Sigmoid colon (tissue), 7 donors: ENCODE measurements around the gene MIA3. TPM values are rescaled to one million over a fixed set of nuclear protein-coding genes. Genes with fewer than 3 reads are reported as not detected.

Experiments used
- DNase-seq: peaks from one replicate; pipeline ENCODE4 v3.0.0-alpha.2; 2019
- H3K27ac ChIP-seq, 4 donors: fragments of 200-600 bp; sonication (generic); one replicate each; pipeline ENCODE4 v1.5.1; 2016 to 2019; ENCODE audit warnings: mild to moderate bottlenecking in 1 of 4
- H3K27me3 ChIP-seq, 3 donors: fragments of 200-600 bp; sonication (generic); one replicate each; pipeline ENCODE4 v1.5.1; 2019; ENCODE audit warnings: mild to moderate bottlenecking in 1 of 3
- H3K36me3 ChIP-seq, 4 donors: fragments of 200-600 bp; sonication (generic); one replicate each; pipeline ENCODE4 v1.5.1; 2016 to 2019
- H3K4me1 ChIP-seq, 4 donors: fragments of 200-600 bp; sonication (generic); one replicate each; pipeline ENCODE4 v1.5.1; 2017 to 2019
- H3K4me3 ChIP-seq, 4 donors: fragments of 200-600 bp; sonication (generic); one replicate each; pipeline ENCODE4 v1.5.1; 2017 to 2019; ENCODE audit warnings: mild to moderate bottlenecking in 2 of 4, moderate library complexity in 1 of 4
- H3K9me3 ChIP-seq, 4 donors: fragments of 200-600 bp in 3 of 4; sonication (generic) in 3 of 4; one replicate each; pipeline versions ENCODE4 v1.5.1 to v1.6.1; 2013 to 2019
- CTCF ChIP-seq, 4 experiments: fragments of 450-650 bp in 3 of 4; fragments of 200-600 bp in 1 of 4; IDR thresholded peaks; one replicate each; pipeline ENCODE4 v1.5.1; 2016 to 2019; ENCODE audit warnings: antibody characterized with exemption in 4 of 4, mild to moderate bottlenecking in 3 of 4, moderate library complexity in 2 of 4
- EP300 ChIP-seq, 4 donors: sonication (generic); formaldehyde crosslinking; IDR thresholded peaks; one replicate each; pipeline ENCODE4 v1.6.1; 2017; ENCODE audit warnings: antibody characterized with exemption in 4 of 4
- POLR2A ChIP-seq, 2 donors: fragments of 450-650 bp; IDR thresholded peaks; one replicate each; pipeline ENCODE4 v1.6.1; 2016; ENCODE audit warnings: antibody characterized with exemption in 2 of 2, mild to moderate bottlenecking in 2 of 2, moderate library complexity in 2 of 2
- POLR2AphosphoS5 ChIP-seq, 4 donors: sonication (generic); formaldehyde crosslinking; IDR thresholded peaks; one replicate each; pipeline ENCODE4 v1.6.1; 2017; ENCODE audit warnings: antibody characterized with exemption in 4 of 4
- WGBS, 2 donors: extraction: QIAGEN DNeasy Blood & Tissue Kit; methylation state at CpG; one replicate each; pipeline ENCODE4 v1.1.7; 2013; 5-methylcytosine and 5-hydroxymethylcytosine counted together
- intact Hi-C: fragments of 100-400 bp; cut with DNase I; formaldehyde crosslinking; loops from one replicate; pipeline ENCODE4 v1.15.1; 2023
- polyA plus RNA-seq, 3 donors: library from polyadenylated mRNA; stranded (reverse); fragments of 200-250 nt; gene quantifications; one replicate each; pipeline ENCODE4 v1.2.3, GENCODE V29; 2013
- total RNA-seq, 4 donors: library from RNA; depleted of rRNA; stranded (reverse); fragments of >200 nt; gene quantifications; one replicate each; pipeline ENCODE4 v1.1.0, GENCODE V29; 2016
- donor health status: healthy with polysubstance abuse.
- donor health status: Bipolar disorder and iron deficiency.
- donor health status: healthy.

MIA3 gene
- total and polyA plus RNA-seq, 7 donors = 5.4 to 36.4 (median 27.6) TPM

DNA sequence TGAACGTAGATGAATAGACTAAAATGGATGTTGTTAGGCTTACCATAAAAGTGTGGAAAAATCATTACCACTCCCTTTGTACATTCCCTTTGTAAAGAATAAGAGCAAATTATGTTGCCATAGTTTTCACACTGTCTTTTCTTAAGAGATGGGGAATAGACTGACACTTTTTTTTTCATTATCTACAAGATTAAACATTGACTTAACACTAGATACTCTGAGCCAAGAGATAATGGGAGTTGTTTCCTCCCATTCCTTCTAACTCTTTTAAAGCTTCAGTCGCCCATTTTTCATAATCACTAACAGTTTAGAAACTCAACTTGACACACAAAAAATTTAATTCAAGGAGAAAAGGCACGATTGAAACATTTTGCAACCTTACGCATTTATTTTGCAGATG, 84.3 kb downstream of the MIA3 start:
- Histone ChIP-seq H3K36me3 (peaks cover 0 to 32% (median 2%) of the 10 kb centered on the region in 4 donors), H3K4me1 (peaks cover 0 to 4% (median 2%) of the 10 kb centered on the region in 4 donors), H3K27me3 (no peaks in the 10 kb centered on the region), H3K4me3 (no peak overlapping the region), H3K27ac (no peak overlapping the region), H3K9me3 (no peaks in the 10 kb centered on the region)
- intact Hi-C loops = no loop called here
- TF ChIP-seq CTCF (IDR thresholded peaks at IDR 0.05) (no peak), EP300 (IDR thresholded peaks at IDR 0.05) (no peak), POLR2A (IDR thresholded peaks at IDR 0.05) (no peak), POLR2AphosphoS5 (IDR thresholded peaks at IDR 0.05) (no peak)
- DNase-seq = no peak
- 64 to 86% methylated on average over 4 of the region's 4 CpGs for WGBS, 2 donors

GRCh38 chr1:222704260-222704659, 86.4 kb downstream of the MIA3 start:
- peaks cover 0 to 30% (median 2%) of the 10 kb centered on the region in 4 donors for H3K36me3 ChIP-seq
- H3K9me3 ChIP-seq = no peaks in the 10 kb centered on the region
- WGBS, 2 donors = 95 to 99% methylated on average over 1 of the region's 1 CpG
- intact Hi-C loops = no loop called here
- no peak for DNase-seq
- H3K4me1 ChIP-seq = peaks cover 0 to 6% (median 2%) of the 10 kb centered on the region in 4 donors
- H3K27me3 ChIP-seq = no peaks in the 10 kb centered on the region
- H3K4me3 ChIP-seq = no peak overlapping the region
- TF ChIP-seq POLR2AphosphoS5 (IDR thresholded peaks at IDR 0.05) = no peak
- TF ChIP-seq CTCF (IDR thresholded peaks at IDR 0.05) = no peak
- TF ChIP-seq POLR2A (IDR thresholded peaks at IDR 0.05) = no peak
- no peak overlapping the region for H3K27ac ChIP-seq

- H3K9me3 ChIP-seq = no peaks in the 10 kb centered on the region
- H3K4me1 ChIP-seq = peaks cover 0 to 26% (median 17%) of the 10 kb centered on the region in 4 donors
- H3K27ac ChIP-seq = no peak overlapping the region
- H3K4me3 ChIP-seq = no peak overlapping the region
- intact Hi-C loops = no loop called here
- no peak for DNase-seq
- TF ChIP-seq CTCF (IDR thresholded peaks at IDR 0.05) (peak in 1 of 4 experiments; percentile 8), POLR2AphosphoS5 (IDR thresholded peaks at IDR 0.05) (no peak)
- whole genome bisulfite sequencing, 2 donors = 73 to 95% methylated on average over 4 of the region's 4 CpGs
- H3K27me3 ChIP-seq = no peaks in the 10 kb centered on the region
- H3K36me3 ChIP-seq = peaks cover 0 to 11% (median 2%) of the 10 kb centered on the region in 4 donors
These were observed 88.9 kb downstream of the MIA3 start for GRCh38 chr1:222706815-222707214.

DNA sequence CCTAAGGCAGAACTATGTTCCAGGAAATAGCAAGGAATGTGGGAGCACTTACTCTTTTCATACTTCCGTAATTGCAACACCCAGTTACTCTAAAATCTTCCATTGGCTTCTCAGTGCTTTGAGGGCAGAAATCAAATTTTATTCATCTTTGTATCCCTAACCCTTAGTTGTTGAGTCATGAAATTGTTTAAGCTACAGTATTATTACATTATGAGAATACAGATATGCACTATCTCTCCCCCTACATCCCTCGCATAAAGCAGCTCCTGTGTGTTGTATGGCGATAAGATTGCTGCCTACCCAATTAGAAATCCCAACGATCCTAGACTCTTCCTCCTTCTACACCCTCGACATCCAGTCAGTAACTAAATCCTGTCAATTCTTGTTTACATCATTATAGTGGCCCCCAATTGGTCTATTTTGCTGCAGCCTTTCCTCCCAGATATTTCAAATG, 91.8 kb downstream of the MIA3 start:
- Histone ChIP-seq H3K36me3 (no peaks in the 10 kb centered on the region), H3K27ac (peak overlapping the region in 1 of 4 donors; percentile 98), H3K4me3 (no peak overlapping the region), H3K9me3 (no peaks in the 10 kb centered on the region), H3K4me1 (peaks cover 0 to 33% (median 28%) of the 10 kb centered on the region in 4 donors), H3K27me3 (no peaks in the 10 kb centered on the region)
- TF ChIP-seq POLR2AphosphoS5 (IDR thresholded peaks at IDR 0.05) (no peak), POLR2A (IDR thresholded peaks at IDR 0.05) (no peak), EP300 (IDR thresholded peaks at IDR 0.05) (no peak), CTCF (IDR thresholded peaks at IDR 0.05) (no peak)
- intact Hi-C loops = no loop called here
- no peak for DNase-seq
- WGBS, 2 donors = 82 to 90% methylated on average over 5 of the region's 5 CpGs
